HepG2 (cell line): ENCODE data around the gene CNP. TPM values are rescaled to one million over a fixed set of nuclear protein-coding genes. Genes with fewer than 3 reads are reported as not detected.

Source experiments
- BRD4 ChIP-seq: sonication (generic); formaldehyde crosslinking; IDR thresholded peaks from 2 replicates; pipeline ENCODE4 v1.4.0; 2020; ENCODE audit warnings: missing genetic modification reagents
- CBFB ChIP-seq: sonication (generic); formaldehyde crosslinking; IDR thresholded peaks from 2 replicates; pipeline ENCODE4 v1.4.0; 2020; ENCODE audit warnings: missing genetic modification reagents
- DPF2 ChIP-seq: sonication (generic); formaldehyde crosslinking; IDR thresholded peaks from 2 replicates; pipeline ENCODE4 v1.4.0; 2020; ENCODE audit warnings: mild to moderate bottlenecking, low read depth, missing genetic modification reagents, borderline replicate concordance
- GTF3A ChIP-seq: sonication (generic); formaldehyde crosslinking; conservative IDR thresholded peaks from 2 replicates; pipeline ENCODE4 v1.4.0; 2020; ENCODE audit warnings: mild to moderate bottlenecking, missing genetic modification reagents
- KLF6 ChIP-seq: IDR thresholded peaks from 2 replicates; pipeline ENCODE4 v1.8.0; 2016; ENCODE audit warnings: missing biosample characterization, missing genetic modification reagents
- MEIS1 ChIP-seq: sonication (generic); formaldehyde crosslinking; IDR thresholded peaks from 2 replicates; pipeline ENCODE4 v1.9.0; 2021; ENCODE audit warnings: mild to moderate bottlenecking, missing genetic modification reagents, moderate library complexity, borderline replicate concordance
- MIXL1 ChIP-seq: IDR thresholded peaks from 2 replicates; pipeline ENCODE4 v1.6.1; 2016
- MXD1 ChIP-seq: sonication (generic); formaldehyde crosslinking; IDR thresholded peaks from 2 replicates; pipeline ENCODE4 v1.4.0; 2020; ENCODE audit warnings: mild to moderate bottlenecking, missing genetic modification reagents
- NFIB ChIP-seq: sonication (generic); formaldehyde crosslinking; IDR thresholded peaks from 2 replicates; pipeline ENCODE4 v1.9.0; 2021; ENCODE audit warnings: missing genetic modification reagents, mild to moderate bottlenecking, borderline replicate concordance
- REPIN1 ChIP-seq: sonication (generic); formaldehyde crosslinking; IDR thresholded peaks from 2 replicates; pipeline ENCODE4 v1.8.0; 2022; ENCODE audit warnings: missing genetic modification reagents, low read depth, mild to moderate bottlenecking, borderline replicate concordance
- SSRP1 ChIP-seq: IDR thresholded peaks from 2 replicates; pipeline ENCODE4 v1.6.1; 2016; ENCODE audit warnings: control low read depth
- TAF1 ChIP-seq: sonication (generic); formaldehyde crosslinking; IDR thresholded peaks from 2 replicates; pipeline ENCODE4 v1.4.0; 2020; ENCODE audit warnings: missing genetic modification reagents
- TERF1 ChIP-seq: sonication (generic); formaldehyde crosslinking; IDR thresholded peaks from 2 replicates; pipeline ENCODE4 v1.8.0; 2022; ENCODE audit warnings: mild to moderate bottlenecking, missing genetic modification reagents, moderate library complexity
- ZBTB26 ChIP-seq: IDR thresholded peaks from 2 replicates; pipeline ENCODE4 v1.6.1; 2016; ENCODE audit warnings: missing compliant biosample characterization, missing genetic modification reagents, borderline replicate concordance
- ZBTB8A ChIP-seq: sonication (generic); formaldehyde crosslinking; IDR thresholded peaks from 2 replicates; pipeline ENCODE4 v1.4.0; 2020; ENCODE audit warnings: mild to moderate bottlenecking, low read depth, missing genetic modification reagents, borderline replicate concordance
- ZFAT ChIP-seq: sonication (generic); formaldehyde crosslinking; conservative IDR thresholded peaks from 2 replicates; pipeline ENCODE4 v1.8.1; 2023; ENCODE audit warnings: missing genetic modification reagents, inconsistent platforms
- ZFP1 ChIP-seq: IDR thresholded peaks from 2 replicates; pipeline ENCODE4 v1.6.1; 2016
- ZKSCAN5 ChIP-seq: sonication (generic); formaldehyde crosslinking; IDR thresholded peaks from 2 replicates; pipeline ENCODE4 v1.5.1; 2020; ENCODE audit warnings: mild to moderate bottlenecking, missing genetic modification reagents
- ZNF143 ChIP-seq: sonication (generic); formaldehyde crosslinking; IDR thresholded peaks from 2 replicates; pipeline ENCODE4 v1.4.0; 2020; ENCODE audit warnings: missing genetic modification reagents
- ZNF230 ChIP-seq: sonication (generic); formaldehyde crosslinking; IDR thresholded peaks from 2 replicates; pipeline ENCODE4 v1.4.0; 2020; ENCODE audit warnings: mild to moderate bottlenecking, missing genetic modification reagents
- ZNF251 ChIP-seq: sonication (generic); formaldehyde crosslinking; IDR thresholded peaks from 2 replicates; pipeline ENCODE4 v1.9.0; 2021; ENCODE audit warnings: mild to moderate bottlenecking, missing genetic modification reagents
- ZNF276 ChIP-seq: sonication (generic); formaldehyde crosslinking; IDR thresholded peaks from 2 replicates; pipeline ENCODE4 v1.4.0; 2020; ENCODE audit warnings: mild to moderate bottlenecking, low read depth, missing genetic modification reagents
- ZNF350 ChIP-seq: sonication (generic); formaldehyde crosslinking; IDR thresholded peaks from 2 replicates; pipeline ENCODE4 v1.4.0; 2020; ENCODE audit warnings: mild to moderate bottlenecking, low read depth, missing genetic modification reagents, borderline replicate concordance
- ZNF556 ChIP-seq: sonication (generic); formaldehyde crosslinking; IDR thresholded peaks from 2 replicates; pipeline ENCODE4 v1.4.0; 2020; ENCODE audit warnings: mild to moderate bottlenecking, missing genetic modification reagents, borderline replicate concordance
- ZNF644 ChIP-seq: IDR thresholded peaks from 2 replicates; pipeline ENCODE4 v1.6.1; 2016; ENCODE audit warnings: low read depth
- ZNF891 ChIP-seq: sonication (generic); formaldehyde crosslinking; IDR thresholded peaks from 2 replicates; pipeline ENCODE4 v1.5.0; 2020; ENCODE audit warnings: mild to moderate bottlenecking, missing genetic modification reagents
- ZSCAN29 ChIP-seq: sonication (generic); formaldehyde crosslinking; conservative IDR thresholded peaks from 2 replicates; pipeline ENCODE4 v1.4.0; 2020; ENCODE audit warnings: mild to moderate bottlenecking, missing genetic modification reagents
- polyA plus RNA-seq, 8 experiments: library from polyadenylated mRNA; depleted of rRNA in 3 of 8; stranded (reverse) in 7 of 8; unstranded in 1 of 8; fragments of >200 nt; fragmentation: Illumina TruSeq in 4 of 8; extraction: Trizol in 4 of 8; gene quantifications; 2 replicates each; pipeline versions ENCODE4 v1.2.1 to v1.2.3, GENCODE V29; 2011 to 2016; ENCODE audit warnings: low read depth in 4 of 8, missing spikeins in 1 of 8, mixed read lengths in 1 of 8; ENCODE audit not compliant: insufficient read depth in 1 of 8
- total RNA-seq, 5 experiments: library from RNA; depleted of rRNA; stranded (reverse); fragments of >200 nt; fragmentation: Illumina TruSeq; extraction: Trizol; gene quantifications; 2 replicates each; pipeline ENCODE4 v1.2.3, GENCODE V29; 2016; ENCODE audit warnings: low read depth in 1 of 5

Gene CNP
- total and polyA plus RNA-seq, 2 of the 13 experiments (the other 11 are each of a cell fraction or from before 2014, with no cell fraction given), result 97.2 to 161 TPM

GRCh38 chr17:41930009-41930832 lies 36.4 kb upstream of the CNP start, which contains the start of gene ODAD4 (continued):
- TF ChIP-seq TERF1, result no peak
- 0 out of 2 replicates have a peak, but pooled peaks have one; percentile 31 for TF ChIP-seq KLF6 (CRISPR knock-in tag)
- TF ChIP-seq MXD1 (CRISPR knock-in tag), result peak; percentile 81
- no peak for TF ChIP-seq ZNF251 (CRISPR knock-in tag)
- TF ChIP-seq ZSCAN29, result peak; percentile 95
- peak; percentile 97 for TF ChIP-seq ZNF276 (CRISPR knock-in tag)
- peak; percentile 73; the same call in 1 of the 2 replicates for TF ChIP-seq ZBTB8A
- TF ChIP-seq TAF1 (CRISPR knock-in tag), result peak; percentile 85
- peak; percentile 84 for TF ChIP-seq MEIS1 (CRISPR knock-in tag)
- TF ChIP-seq ZBTB26 (CRISPR knock-in tag), result peak; percentile 60; the same call in 1 of the 2 replicates
- peak; percentile 76; the same call in 1 of the 2 replicates for TF ChIP-seq SSRP1
- TF ChIP-seq ZKSCAN5, result 0 out of 2 replicates have a peak, but pooled peaks have one; percentile 67
- TF ChIP-seq BRD4 (CRISPR knock-in tag), result peak; percentile 63
- 0 out of 2 replicates have a peak, but pooled peaks have one; percentile 41 for TF ChIP-seq ZFP1
- peak; percentile 71 for TF ChIP-seq ZNF143 (CRISPR knock-in tag)
- peak; percentile 99 for TF ChIP-seq ZNF350 (CRISPR knock-in tag)
- peak; percentile 90 for TF ChIP-seq REPIN1 (CRISPR knock-in tag)
- peak; percentile 92 for TF ChIP-seq ZNF230 (CRISPR knock-in tag)
- TF ChIP-seq DPF2 (CRISPR knock-in tag), result peak; percentile 64; the same call in 1 of the 2 replicates
- TF ChIP-seq ZNF556 (CRISPR knock-in tag), result peak; percentile 92
- TF ChIP-seq GTF3A (CRISPR knock-in tag), result peak; percentile 81; the same call in 1 of the 2 replicates
- TF ChIP-seq NFIB (CRISPR knock-in tag), result no peak
- TF ChIP-seq MIXL1 (CRISPR knock-in tag), result peak; percentile 87; the same call in 1 of the 2 replicates
- 0 out of 2 replicates have a peak, but pooled peaks have one; percentile 55 for TF ChIP-seq CBFB (CRISPR knock-in tag)
- TF ChIP-seq ZNF644 (CRISPR knock-in tag), result no peak; the same call in 1 of the 2 replicates
- TF ChIP-seq ZFAT (CRISPR knock-in tag), result no peak
- peak; percentile 77; the same call in 1 of the 2 replicates for TF ChIP-seq ZNF891 (CRISPR knock-in tag)
